ENCODE measurements around the gene TSSK6.

Gene TSSK6

DNA sequence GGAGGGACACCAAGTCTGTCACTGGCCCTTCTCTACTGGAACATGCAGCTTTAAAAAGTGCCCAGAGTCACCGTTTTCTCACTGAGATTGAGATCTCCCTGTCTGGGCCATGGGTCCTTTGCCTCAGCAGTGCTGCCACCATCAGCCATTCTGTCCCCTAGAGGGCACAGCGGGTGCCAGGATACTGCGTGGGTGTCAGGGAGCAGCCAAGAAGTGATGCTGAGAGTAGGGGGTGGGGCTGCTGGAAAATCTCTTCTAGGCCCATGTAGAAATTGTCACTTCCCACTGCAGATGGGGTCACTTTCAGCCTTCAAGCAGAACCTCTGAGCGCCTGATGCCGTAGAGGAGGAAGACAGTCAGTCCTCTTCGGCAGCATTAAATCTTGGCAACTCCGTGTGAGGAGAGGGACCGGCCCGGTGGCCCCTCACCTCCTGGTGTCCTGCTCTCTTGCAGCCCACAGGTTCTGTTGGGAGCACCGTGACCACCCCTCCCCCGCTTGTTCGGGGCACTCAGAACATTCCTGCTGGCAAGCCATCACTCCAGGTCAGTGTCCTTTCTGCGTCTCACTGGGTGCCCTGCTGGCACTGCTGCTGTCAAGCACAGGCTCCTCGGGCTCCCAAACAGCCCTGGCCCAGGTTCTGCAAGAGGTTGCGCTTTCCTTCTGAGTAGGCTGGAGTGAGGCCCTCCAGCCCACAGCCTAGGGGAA, 21.4 kb downstream of the TSSK6 start:
- Histone ChIP-seq H3K4me3 (ENCODE audit: insufficient read length, low read depth) (no peak overlapping the region), H3K9me3 (ENCODE audit: insufficient read depth, low read length) (no peaks in the 10 kb centered on the region), H3K27me3 (ENCODE audit: insufficient read depth, insufficient read length) (no peaks in the 10 kb centered on the region), H3K4me1 (ENCODE audit: insufficient read depth, insufficient read length) (peaks cover 18% of the 10 kb centered on the region), H3K9ac (ENCODE audit: insufficient read length, low read depth) (no peak overlapping the region), H3K36me3 (ENCODE audit: insufficient read depth, insufficient read length, low read length) (peaks cover 80% of the 10 kb centered on the region)
- TF ChIP-seq ZNF274 (IDR thresholded peaks at IDR 0.05; ENCODE audit: low read depth, low read length) (no peak), YY1 (IDR thresholded peaks at IDR 0.05; ENCODE audit: insufficient read depth, insufficient read length) (no peak), SUZ12 (IDR thresholded peaks at IDR 0.05; ENCODE audit: extremely low read depth, insufficient read depth, insufficient read length) (no peak)
- no peak for DNase-seq (ENCODE audit: low read depth, low spot score)

DNA sequence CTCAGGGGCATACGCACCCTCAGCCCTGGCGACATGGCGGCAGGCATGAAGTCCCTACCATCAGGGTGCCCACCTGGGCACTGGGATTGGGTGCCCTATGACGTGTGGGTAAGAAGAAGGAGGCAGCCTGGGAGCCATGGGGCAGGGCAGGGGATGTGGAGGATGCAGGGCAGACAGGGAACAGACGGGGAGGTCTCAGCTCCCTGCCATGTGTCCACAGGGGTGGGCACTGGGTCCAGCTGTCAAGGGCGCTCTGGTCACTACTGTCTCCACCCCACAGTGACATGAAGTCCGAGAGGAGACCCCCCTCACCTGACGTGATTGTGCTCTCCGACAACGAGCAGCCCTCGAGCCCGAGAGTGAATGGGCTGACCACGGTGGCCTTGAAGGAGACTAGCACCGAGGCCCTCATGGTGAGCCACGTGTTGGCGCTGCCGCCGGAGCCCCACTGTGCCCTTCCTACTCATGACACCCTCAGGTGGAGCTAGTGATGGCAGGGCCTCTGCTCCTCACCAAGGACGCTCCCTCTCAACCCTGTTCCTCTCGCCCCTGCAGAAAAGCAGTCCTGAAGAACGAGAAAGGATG, 23.2 kb downstream of the TSSK6 start:
- no peaks in the 10 kb centered on the region for H3K27me3 ChIP-seq (ENCODE audit: insufficient read depth, insufficient read length)
- H3K9ac ChIP-seq (ENCODE audit: insufficient read length, low read depth) = no peak overlapping the region
- peaks cover 69% of the 10 kb centered on the region for H3K36me3 ChIP-seq (ENCODE audit: insufficient read depth, insufficient read length, low read length)
- no peak for TF ChIP-seq YY1 (IDR thresholded peaks at IDR 0.05; ENCODE audit: insufficient read depth, insufficient read length)
- TF ChIP-seq SUZ12 (IDR thresholded peaks at IDR 0.05; ENCODE audit: extremely low read depth, insufficient read depth, insufficient read length) = no peak
- TF ChIP-seq ZNF274 (IDR thresholded peaks at IDR 0.05; ENCODE audit: low read depth, low read length) = no peak
- H3K4me3 ChIP-seq (ENCODE audit: insufficient read length, low read depth) = no peak overlapping the region
- no peaks in the 10 kb centered on the region for H3K9me3 ChIP-seq (ENCODE audit: insufficient read depth, low read length)
- no peak for DNase-seq (ENCODE audit: low read depth, low spot score)
- peaks cover 30% of the 10 kb centered on the region for H3K4me1 ChIP-seq (ENCODE audit: insufficient read depth, insufficient read length)

DNA sequence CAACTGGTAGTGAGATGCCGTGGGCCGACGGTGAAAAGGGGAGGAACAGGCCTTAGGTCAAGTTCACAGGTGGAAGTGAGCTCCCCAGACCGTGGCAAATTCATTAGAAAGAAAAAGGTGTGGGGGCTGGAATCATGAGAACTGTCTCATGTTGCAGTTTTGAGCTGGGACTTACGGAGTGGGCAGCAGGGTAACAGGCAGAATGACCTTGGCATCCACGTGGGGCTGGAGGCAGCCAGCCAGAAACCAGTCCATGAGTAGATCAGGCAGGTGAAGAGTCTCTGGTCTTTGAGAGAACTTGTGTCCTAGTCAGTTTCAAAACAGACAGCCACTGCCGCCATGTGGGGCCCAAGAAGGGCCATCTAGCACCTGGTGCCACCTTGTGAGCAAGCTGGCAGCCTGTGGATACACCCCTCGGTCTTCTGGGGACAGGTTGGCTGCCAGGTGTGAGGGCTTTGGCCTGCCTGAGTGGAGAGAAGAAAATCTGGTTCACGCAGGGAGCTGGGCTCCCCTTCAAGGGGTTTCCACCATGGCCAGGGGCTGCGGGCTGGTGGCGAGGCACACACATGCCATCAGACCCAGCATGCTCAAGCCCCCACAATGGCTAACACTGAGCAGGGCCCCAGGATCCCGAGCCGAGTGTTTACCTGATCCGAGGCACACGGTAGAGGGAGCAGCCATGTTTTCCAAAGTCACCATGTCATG, 23.9 kb downstream of the TSSK6 start:
- peaks cover 35% of the 10 kb centered on the region for H3K4me1 ChIP-seq (ENCODE audit: insufficient read depth, insufficient read length)
- peaks cover 69% of the 10 kb centered on the region for H3K36me3 ChIP-seq (ENCODE audit: insufficient read depth, insufficient read length, low read length)
- no peak for DNase-seq (ENCODE audit: low read depth, low spot score)
- no peak overlapping the region for H3K4me3 ChIP-seq (ENCODE audit: insufficient read length, low read depth)
- H3K9me3 ChIP-seq (ENCODE audit: insufficient read depth, low read length) = no peaks in the 10 kb centered on the region
- no peak overlapping the region for H3K9ac ChIP-seq (ENCODE audit: insufficient read length, low read depth)
- no peaks in the 10 kb centered on the region for H3K27me3 ChIP-seq (ENCODE audit: insufficient read depth, insufficient read length)
- TF ChIP-seq ZNF274 (IDR thresholded peaks at IDR 0.05; ENCODE audit: low read depth, low read length) = no peak
- no peak for TF ChIP-seq SUZ12 (IDR thresholded peaks at IDR 0.05; ENCODE audit: extremely low read depth, insufficient read depth, insufficient read length)
- no peak for TF ChIP-seq YY1 (IDR thresholded peaks at IDR 0.05; ENCODE audit: insufficient read depth, insufficient read length)

DNA sequence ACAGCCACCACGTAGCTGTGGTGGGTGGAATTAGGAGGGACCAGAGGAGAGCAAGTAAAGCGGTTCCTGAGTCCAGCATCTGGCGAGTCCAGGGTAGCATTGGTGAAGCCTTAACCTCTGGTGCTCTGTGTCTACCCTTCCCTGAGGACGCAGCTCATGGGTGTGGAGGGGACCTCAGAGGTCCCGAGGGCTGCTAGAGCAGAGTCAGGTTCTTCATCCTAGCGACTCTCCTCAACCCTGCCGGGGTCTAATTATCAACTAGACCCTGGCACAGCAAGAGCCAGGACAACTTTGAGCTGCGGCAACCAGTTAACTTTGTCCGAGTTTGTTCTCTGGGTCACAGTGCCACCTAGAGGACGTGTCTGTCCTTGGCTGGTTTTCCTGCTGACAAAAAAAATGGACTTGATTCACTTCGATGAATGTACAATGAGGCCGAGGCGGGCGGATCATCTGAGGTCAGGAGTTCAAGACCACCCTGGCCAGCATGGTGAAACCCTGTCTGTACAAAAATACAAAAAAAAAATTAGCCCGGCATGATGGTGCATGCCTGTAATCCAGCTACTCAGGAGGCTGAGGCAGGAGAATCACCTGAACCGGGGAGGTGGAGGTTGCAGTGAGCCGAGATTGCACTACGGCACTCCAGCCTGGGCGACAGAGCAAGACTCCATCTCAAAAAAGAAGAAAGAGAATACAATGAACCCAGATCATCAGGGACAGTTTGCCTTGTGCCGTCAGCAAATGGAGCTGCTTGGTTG, 25.0 kb downstream of the TSSK6 start:
- no peaks in the 10 kb centered on the region for H3K27me3 ChIP-seq (ENCODE audit: insufficient read depth, insufficient read length)
- peak overlapping the region; percentile 66 for H3K9ac ChIP-seq (ENCODE audit: insufficient read length, low read depth)
- H3K36me3 ChIP-seq (ENCODE audit: insufficient read depth, insufficient read length, low read length) = peaks cover 63% of the 10 kb centered on the region
- H3K4me1 ChIP-seq (ENCODE audit: insufficient read depth, insufficient read length) = peaks cover 40% of the 10 kb centered on the region
- peak; percentile 66 for DNase-seq (ENCODE audit: low read depth, low spot score)
- TF ChIP-seq SUZ12 (IDR thresholded peaks at IDR 0.05; ENCODE audit: extremely low read depth, insufficient read depth, insufficient read length) (no peak), YY1 (IDR thresholded peaks at IDR 0.05; ENCODE audit: insufficient read depth, insufficient read length) (no peak), ZNF274 (IDR thresholded peaks at IDR 0.05; ENCODE audit: low read depth, low read length) (no peak)
- no peak overlapping the region for H3K4me3 ChIP-seq (ENCODE audit: insufficient read length, low read depth)
- no peaks in the 10 kb centered on the region for H3K9me3 ChIP-seq (ENCODE audit: insufficient read depth, low read length)

DNA sequence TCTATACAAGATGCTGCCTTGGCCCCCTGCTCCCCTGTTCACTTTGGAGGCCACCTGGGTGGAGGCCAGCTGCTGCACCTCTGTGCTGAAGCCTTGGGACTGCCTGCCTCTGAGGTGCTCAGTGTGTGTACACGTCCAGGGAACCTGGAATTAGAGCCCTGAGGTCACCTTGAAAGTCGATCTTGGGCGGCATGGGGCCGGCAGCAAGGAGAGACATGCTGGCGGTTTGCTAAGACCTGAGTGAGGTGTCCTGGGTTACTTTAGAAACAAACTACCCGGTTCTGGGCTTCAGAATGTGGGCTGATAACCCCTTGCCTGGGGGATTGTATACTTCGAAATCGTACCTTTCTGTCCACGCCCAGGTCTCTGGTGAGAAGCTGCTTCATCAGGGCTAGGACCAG, 25.5 kb downstream of the TSSK6 start:
- H3K4me3 ChIP-seq (ENCODE audit: insufficient read length, low read depth) = no peak overlapping the region
- DNase-seq (ENCODE audit: low read depth, low spot score) = no peak
- TF ChIP-seq ZNF274 (IDR thresholded peaks at IDR 0.05; ENCODE audit: low read depth, low read length) (no peak), YY1 (IDR thresholded peaks at IDR 0.05; ENCODE audit: insufficient read depth, insufficient read length) (no peak), SUZ12 (IDR thresholded peaks at IDR 0.05; ENCODE audit: extremely low read depth, insufficient read depth, insufficient read length) (no peak)
- no peak overlapping the region for H3K9ac ChIP-seq (ENCODE audit: insufficient read length, low read depth)
- peaks cover 60% of the 10 kb centered on the region for H3K36me3 ChIP-seq (ENCODE audit: insufficient read depth, insufficient read length, low read length)
- H3K27me3 ChIP-seq (ENCODE audit: insufficient read depth, insufficient read length) = no peaks in the 10 kb centered on the region
- H3K9me3 ChIP-seq (ENCODE audit: insufficient read depth, low read length) = no peaks in the 10 kb centered on the region
- H3K4me1 ChIP-seq (ENCODE audit: insufficient read depth, insufficient read length) = peaks cover 44% of the 10 kb centered on the region

DNA sequence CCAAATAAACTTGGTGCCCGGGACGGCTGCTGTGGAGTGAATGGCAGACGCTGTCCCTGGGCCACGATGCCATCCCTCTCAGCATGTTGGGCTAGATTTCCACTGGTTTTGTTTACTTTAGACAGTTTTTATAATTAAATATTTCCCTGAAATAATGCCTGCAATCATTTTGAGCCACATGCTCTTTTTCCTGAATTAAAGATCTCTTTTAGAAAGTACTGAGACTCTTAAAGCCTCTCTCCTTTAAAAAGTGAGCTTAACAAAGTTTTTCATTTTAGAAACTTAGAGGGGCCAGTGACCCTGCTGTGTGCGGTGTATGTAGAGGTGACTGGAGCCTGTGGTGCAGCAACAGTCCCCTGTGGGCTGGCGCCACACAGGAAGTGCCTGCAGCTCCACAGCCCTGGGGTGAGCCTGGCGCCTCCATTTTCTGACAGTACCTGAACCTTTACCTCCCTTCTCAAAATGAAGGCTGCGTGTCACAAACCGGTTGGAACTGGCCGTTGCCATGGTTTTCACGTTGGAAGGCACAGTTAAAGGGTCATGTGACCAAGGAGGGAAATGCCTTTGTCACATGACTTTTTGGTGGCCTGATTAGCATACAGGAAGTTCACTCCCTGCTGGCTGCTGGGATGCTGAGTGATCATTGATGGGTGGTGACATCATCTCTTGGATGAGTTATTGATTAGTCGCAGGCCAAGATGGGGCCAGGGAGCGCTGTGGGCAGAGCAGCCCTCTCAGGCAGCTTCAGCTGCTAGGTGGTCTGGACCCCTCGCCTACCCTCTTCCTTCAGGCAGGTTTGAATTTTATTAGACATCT, 26.3 kb downstream of the TSSK6 start:
- Histone ChIP-seq H3K9ac (ENCODE audit: insufficient read length, low read depth) (no peak overlapping the region), H3K36me3 (ENCODE audit: insufficient read depth, insufficient read length, low read length) (peaks cover 53% of the 10 kb centered on the region), H3K4me3 (ENCODE audit: insufficient read length, low read depth) (no peak overlapping the region), H3K4me1 (ENCODE audit: insufficient read depth, insufficient read length) (peaks cover 43% of the 10 kb centered on the region), H3K9me3 (ENCODE audit: insufficient read depth, low read length) (no peaks in the 10 kb centered on the region), H3K27me3 (ENCODE audit: insufficient read depth, insufficient read length) (no peaks in the 10 kb centered on the region)
- TF ChIP-seq ZNF274 (IDR thresholded peaks at IDR 0.05; ENCODE audit: low read depth, low read length) (no peak), YY1 (IDR thresholded peaks at IDR 0.05; ENCODE audit: insufficient read depth, insufficient read length) (peak; percentile 70), SUZ12 (IDR thresholded peaks at IDR 0.05; ENCODE audit: extremely low read depth, insufficient read depth, insufficient read length) (no peak)
- peak; percentile 88 for DNase-seq (ENCODE audit: low read depth, low spot score)
